Kidney tubule cell (primary cell): ENCODE measurements around the gene ZNF423.

Experiments used
- DNase-seq: peaks from one replicate; pipeline ENCODE4 v3.0.0-alpha.2; 2018; ENCODE audit warnings: low spot score

The ZNF423 gene

DNA sequence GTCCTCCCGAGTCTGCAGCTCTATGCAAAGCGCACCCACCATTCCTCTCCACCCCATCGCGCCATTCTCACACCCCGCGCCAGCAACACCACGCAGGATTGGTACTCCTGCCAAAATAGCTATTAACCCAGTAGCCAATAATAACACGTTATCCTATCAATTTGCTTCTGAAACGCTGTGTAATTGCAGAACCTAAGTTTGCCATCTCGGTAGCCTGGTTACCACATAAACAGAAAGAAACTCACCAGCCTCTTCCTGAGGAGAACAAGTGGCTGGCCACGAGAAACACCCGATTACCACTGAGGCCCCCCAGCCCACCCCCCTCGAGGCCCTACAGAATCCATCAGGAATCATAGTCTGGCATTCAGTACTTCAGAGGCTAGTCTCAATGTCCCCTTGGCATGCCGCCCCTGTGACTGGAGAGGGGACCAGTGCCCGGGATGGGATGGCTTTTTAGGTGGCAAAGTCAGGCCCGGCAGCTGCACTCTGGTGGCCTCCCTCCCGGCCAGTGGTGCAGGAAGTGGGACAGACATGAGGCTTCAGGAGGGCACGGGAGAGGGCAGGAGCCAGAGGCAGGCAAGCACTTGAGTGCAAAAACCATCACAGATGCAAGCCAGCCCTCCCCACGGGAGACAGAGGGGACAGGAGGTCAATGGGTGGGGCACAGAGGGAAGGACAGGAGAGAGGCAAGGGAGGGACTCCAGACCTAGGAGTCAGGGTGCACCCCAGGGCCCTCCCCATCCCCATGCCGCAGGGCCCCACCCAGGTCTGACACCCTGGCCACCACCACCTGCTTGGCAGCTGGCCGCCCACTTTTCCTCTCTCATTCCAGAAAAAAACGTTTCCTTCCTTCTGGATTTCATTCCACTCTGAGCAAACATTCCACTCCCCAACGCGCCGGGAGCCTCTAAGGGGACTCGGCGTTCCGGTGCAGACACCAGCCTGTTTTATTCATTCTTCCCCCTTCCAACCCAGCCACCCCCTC, 192.5 kb downstream of the ZNF423 start:
- DNase-seq: no peak

DNA sequence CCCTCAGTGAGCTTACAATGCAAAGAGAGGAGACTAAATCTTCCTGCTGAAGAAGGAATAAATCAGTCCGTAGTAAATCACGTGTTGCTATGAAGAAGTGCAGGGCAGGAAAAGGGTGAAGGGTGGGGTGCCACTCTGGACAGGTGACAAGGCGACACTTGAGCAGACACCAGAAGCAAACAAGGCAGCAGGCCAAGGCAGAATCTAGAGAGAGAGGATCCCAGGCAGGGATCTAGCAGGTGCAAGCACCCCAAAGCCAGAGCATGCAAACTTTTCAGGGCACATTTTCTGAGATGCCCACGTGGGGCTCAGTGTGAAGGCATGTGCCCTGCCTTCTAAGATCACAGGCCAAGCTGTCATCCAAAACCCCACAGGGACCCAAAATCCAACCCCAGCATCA, 193.3 kb downstream of the ZNF423 start:
- no peak for DNase-seq

DNA sequence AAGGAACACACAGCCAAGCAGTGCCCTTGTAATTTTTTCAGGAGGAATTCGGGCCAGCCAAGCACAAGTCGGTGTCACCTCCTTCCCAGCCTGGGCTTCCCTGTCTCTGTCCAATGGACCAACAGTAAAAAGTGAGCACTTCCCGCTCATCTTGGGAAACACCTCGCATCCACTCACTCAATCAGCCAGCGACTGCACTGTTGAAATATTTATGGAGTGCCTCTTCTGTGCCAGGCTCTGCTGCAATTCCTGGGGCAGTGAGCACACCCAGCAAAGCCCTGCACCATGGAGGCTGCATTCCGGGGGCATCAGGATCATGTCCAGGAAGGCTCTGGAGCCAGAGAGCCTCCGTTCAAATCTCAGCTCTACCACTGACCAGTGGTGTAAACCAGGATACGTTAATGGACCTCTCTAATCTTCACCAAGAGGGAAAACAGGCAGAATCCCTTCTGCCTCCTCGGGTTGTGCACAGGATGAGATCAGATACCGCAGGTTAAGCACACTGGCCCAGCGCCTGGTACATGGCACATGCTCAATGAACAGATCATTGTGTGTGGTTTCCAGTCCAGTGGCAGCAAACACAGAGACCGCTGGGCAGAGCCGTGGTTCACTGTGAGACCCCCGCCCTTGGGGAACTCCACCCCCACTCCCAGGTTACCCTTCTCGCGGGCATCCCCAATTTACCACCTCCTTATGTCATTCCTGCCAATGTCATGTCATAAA, 194.3 kb downstream of the ZNF423 start:
- DNase-seq: peak; percentile 37

DNA sequence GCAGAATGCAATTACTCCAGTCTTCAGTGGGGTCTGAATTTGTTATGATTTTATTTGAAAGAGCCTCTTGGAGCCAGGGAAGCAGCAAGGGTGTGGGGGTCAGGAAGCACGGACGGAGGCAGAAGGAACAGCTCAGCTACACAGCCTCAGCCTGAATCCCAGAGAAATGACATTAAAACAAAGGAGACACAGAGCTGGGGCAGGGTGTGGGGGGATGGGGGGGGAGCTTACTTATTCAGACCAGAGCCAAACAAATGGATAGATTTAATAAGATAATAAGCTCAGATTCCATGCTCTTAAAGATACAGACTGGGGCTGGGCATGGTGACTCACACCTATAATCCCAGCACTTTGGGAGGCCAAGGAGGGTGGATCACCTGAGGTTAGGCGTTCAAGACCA, 195.3 kb downstream of the ZNF423 start:
- DNase-seq: no peak

DNA sequence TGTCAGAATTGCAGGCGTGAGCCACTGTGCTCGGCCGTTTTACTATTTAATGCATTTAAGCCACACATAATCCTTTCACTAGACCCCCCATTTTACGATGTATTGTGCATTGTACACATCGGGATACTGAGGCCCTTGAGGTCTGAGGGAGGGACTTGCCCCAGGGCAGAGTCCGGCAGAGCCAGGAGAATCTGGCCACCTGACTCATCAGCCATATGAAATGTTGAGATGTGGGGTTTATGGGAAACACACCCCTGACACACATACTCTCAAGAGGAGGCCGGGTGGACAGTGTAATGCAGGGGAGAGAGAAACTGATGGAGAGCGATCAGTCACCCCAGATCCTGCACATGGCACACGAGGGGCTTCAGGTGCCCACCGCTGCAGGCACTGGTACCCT, 196.6 kb downstream of the ZNF423 start:
- no peak for DNase-seq

DNA sequence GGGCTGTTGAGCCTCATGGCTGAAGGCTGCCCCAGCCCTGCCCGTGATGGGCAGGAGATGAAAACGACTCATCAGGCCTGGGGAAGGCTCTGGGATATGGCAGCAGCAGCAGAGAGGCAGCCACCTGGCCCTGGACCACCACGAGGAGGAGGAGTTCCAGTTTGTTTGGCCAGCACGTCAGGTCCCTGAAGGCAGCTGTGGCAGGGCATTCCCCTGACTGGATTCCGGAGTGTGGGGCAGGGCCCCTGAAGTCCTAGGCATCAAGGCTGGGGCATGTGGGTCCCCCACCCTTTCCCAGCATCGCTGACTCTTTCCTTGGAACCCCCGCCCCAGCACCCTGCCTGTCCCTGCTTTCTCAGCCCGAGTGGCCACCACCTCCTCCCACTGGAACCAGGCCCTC, 197.4 kb downstream of the ZNF423 start:
- DNase-seq: no peak

DNA sequence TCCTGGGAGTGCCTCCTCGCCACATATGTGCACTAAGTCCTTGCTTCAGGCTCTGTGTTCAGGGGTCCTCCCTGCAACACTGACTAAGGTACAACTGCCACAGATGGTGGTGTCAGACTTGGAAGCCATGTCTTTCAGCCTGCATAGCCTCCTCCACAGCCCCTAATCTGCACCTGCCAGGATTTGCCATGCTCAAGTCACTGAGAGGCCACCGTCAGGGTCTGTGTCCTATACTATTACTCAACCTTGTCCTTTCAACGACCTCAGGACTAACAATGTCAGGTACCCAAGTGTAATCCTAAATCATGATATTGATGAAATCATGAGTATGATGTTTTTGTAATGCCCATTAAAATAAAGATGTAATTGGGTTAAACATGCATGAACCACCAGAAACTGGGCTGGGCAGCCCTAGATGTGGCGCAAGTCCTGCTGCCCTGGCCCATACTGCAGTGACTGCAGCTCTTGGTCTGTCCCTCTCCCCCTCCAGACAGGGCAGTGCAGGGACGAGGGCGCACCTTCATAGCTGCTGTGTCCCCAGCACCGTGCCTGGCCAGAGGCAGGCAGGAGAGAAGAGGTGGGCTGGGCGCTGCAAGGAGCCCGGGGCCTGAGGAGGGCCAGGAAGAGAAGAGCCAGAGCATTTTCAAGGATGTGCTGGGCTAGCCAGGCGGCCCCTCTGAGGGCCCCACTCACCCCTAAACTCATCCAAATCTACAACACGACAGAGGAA, 198.0 kb downstream of the ZNF423 start:
- DNase-seq: no peak

DNA sequence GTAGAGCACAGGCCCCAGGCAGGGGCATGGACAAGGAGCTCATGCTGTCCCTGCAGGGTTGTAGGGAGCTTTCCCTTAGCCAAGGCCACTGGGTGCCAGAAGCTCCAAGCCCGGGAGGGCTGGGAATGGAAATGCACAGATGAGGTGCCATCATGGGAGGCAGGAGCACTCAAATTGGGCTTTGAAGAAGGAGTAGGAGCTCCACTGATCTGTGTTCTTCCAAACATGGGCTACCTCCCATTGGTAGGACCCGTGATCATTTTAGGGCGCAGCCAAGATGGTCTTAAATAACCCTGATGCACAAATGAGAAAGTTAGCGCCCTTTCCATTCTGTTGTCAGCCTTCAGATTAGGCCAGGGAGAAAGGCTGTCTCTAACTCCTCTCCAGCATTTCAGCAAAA, 201.5 kb downstream of the ZNF423 start:
- DNase-seq: no peak

DNA sequence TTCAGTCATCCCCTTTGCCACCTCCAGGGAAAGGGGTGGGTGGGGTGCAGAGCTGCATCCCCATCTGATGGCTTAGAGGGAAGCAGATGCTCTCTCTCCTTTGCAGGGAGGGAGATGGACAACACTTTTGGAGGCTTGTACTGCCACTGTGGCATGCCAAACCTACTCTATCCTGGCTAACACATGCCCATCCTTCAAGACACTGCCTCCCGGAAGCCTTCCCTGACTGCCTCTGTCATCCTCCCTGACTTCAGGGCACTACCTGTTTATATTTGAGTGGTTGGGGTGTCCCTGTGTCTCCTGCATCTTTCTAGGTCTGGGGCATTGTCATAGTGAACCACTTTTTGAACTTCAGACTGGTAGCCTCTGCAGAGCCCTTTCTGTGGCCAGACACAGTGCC, 202.3 kb downstream of the ZNF423 start:
- no peak for DNase-seq

DNA sequence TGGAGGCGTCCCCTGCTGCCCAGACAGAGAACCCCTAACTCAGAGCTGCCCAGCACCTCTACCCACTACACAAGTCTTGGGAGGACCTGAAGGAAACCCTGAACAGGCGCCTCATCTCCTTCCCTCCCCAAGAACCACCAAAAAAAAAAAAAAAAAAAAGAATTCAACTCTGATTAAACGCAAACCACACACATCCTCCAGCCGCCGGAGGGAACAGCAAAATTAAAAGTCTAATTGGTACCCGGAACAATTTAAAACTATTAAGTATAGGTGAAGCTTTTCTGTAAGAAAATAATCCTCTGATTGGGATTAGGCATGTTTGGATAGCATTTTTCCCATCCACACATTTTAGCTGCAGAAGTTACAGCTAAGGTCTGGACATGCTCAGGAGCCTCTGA, 202.7 kb downstream of the ZNF423 start:
- no peak for DNase-seq

DNA sequence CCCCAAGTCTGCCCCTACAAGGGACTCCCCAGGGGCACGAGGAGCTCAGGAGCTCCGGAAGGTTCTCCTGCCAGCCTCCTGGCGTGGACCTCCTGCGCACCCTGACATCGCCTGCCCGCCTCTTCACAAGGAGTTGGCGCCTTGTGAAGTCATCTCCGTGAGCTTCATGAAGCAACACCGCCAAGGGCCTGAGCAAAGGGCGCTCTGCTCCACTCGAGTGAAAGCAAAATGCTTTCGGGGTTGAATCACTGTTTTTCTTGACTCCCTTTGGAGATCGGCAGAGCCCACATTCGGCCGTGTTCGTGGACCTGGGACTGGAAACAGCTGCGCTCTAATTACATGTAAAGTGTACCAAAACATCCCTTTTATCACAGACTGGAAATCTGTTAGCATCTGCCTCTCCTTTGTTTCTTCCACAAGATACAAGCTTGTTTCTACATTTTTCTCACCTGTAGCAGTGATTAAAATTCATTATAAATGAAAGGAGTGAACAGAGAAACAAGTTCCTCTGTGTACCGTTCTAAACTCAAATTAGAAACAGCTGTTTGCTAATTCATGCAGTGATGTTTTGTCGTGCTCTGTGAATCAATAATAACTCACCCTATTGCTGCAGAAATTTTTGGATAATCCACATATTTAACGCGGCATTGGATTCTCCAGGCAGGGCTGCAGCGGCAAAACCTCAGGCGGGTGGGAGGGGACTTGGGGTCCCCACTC, 203.3 kb downstream of the ZNF423 start:
- DNase-seq: peak; percentile 38

DNA sequence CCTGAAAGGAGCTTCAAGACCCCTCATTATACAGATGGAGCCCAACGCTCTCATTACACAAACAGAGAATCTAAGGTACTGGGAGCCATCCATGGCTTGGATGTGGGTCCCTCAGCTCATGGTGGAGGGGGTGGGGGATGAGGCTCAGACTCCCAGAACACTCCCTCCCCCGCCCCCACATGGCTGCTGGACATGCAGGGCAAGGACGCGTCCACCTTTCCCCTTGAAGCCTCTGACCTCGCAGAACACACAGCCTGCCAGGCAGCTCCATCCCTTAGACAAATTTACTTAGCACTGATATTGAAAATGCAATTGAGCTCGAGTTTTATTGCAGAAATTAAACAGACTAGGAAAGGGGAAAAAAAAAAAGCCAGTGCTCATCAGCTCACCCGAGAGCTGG, 203.9 kb downstream of the ZNF423 start:
- DNase-seq: no peak

DNA sequence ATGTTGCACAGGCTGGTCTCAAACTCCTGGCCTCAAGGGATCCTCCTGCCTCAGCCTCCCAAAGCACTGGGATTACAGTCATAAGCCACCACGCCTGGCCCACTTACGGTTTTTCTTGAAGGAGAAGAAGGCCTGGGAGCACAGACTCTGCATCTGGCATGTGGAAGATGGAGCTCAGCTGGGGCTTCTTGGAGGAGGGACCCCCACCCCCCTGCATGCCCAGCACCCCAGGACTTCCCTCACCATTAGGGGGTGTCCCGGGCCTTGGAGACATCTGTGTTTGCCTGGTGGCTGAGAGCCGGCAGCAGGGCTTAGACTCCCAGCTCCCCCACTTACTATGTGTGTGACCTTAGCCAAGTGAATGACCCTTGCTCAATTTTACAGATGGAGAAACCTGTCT, 204.7 kb downstream of the ZNF423 start:
- no peak for DNase-seq

DNA sequence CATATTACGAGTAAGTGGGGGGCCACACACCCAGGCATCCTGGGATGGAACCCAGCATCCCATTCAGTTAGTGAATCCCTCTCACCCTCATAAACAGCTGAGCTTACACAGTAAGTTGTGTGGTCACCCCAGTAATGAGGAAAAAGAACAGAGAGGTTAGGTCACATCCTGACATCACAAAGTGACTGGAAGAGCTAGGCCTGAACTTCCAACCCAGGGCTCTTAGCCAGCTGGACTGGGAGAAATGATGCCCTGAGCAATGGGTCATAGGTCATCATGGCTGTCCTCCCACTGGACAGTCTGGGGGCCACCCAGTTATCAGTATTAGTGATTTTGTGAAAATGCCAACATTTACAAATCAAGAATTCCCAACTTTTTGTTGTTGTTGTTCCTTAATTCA, 205.3 kb downstream of the ZNF423 start:
- DNase-seq: no peak

DNA sequence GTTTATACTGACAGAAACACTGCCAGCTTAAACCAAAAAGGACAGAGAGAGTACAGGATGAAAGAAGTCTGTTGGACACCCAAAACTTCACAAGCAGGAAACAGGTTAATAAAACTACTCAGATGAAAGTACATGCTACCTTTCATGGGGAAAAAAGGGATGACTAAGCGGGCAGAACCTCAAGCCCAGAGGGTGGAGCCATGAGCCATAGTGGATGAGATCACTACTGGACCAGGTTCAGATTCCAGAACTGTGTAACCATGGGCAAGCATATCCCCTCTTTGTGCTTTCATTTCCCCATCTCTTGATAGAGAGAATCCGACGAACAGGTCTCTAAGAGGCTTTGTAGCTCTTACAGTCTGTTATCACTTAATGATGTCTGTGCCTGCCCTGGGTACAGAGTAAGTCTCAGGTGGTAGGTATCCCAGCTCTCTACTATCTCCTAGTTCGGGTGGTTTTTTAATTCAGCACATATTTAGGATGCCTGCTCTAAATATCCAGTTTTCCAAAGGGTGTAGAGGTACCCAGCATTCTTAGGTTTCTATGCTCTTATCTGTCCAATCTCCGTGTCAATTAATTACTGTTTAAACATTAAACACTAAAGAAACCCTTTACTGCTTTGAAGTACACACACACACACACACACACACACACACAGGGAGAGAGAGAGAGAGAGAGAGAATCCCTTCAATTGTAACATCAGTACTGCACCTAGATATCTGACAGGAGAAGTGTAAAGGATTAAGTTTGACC, 206.7 kb downstream of the ZNF423 start:
- DNase-seq: peak; percentile 93

DNA sequence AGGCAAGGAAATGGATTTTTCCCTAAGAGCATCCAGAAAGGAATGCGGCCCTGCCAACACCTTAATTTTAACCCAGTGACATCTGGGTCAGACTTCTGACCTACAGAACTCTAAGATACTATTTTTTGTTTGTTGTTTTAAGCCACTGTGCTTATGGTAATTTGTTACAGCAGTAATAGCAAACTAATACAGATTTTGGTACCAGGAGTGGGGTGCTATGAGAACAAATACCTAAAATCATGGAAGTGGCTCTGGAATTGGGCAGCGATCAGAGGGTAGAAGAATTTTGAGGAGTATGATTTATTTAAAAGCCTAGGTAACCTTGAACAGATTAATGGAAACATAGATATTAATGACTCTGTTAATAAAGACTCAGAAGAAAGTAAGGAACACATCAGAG, 208.2 kb downstream of the ZNF423 start:
- DNase-seq: no peak

DNA sequence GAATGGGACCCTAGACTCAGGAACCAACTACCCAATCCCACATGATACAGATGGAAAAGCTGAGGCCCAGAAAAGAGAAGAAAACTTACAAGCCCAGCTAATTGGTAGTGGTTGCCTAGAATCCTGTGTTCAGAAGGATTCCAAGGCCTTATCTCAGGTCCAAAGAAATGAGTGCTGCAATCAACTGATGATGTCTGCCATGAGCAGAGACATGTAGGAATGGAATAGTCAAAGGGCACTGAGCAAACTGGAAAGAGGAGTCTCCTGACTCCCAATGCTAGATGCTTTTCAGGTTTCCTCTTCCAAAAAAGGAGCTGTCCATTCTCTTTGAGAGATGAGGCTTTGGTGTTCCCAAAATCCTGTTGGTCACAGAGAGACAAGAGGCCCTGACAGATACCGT, 210.6 kb downstream of the ZNF423 start:
- no peak for DNase-seq

DNA sequence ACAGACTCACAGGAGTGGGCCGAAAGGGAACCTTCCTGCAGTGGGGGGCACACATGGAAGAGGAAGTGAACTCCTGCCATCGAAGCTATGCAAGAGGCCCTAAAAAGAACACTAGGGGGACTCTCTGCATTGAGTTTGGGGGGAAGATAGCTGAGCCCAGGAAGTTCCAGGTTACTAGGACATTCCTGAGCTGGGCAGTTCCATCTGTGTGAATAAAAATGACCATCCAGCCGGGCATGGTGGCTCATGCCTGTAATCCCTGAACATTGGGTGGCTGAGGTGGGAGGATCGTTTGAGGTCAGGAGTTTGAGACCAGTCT, 211.8 kb downstream of the ZNF423 start:
- peak; percentile 28 for DNase-seq

DNA sequence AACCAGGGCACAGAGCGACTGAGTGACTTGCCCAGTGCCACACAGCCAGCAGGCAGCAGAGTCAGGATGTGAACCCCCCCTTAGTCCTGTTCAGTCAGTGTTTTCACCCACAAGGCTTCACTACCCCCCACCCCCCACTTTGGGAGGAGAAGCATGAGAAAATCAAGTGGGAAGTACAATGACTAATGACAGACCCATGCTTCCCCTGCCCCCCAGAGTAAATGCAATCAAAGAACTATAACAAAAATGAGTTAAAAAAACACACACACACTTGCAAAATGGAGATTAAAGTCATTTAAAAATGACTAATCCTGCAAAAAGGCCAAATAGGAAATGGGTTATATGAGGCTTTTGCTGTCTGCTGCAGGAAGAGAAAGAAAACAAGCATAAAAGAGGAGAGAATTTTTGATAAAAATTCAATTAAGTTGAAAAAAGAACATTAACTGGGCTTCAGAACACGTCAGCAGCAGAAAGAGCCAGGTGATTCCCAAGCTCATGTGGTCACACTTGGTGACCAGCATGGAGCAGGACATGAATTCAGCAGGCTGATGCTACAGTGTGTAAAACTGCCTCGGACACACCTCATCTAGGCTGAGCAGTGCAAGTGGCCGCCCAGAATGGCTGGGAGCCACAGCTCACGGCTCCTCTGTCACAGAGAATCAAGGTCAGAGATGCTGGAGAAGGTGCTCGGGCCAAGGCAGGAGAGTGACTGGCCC, 212.3 kb downstream of the ZNF423 start:
- DNase-seq: peak; percentile 71

DNA sequence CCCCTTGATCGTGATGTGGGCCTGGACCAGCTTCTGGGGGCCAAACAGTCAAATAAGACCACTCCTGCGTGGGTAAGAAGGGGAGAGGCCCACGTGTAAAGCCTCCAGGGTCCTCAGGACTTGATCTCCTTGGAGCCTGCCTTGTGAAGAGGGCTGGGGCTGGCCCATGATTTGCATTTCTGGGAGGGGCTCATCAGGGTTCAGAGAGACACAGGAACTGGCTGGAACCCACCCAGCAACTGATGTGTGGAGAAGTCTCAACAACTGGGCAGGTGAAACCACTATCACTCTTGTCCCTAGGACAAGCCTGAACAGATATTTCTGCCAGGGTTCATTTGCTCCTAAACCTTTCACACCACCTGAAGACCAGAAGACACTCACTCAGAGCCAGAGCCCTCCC, 214.7 kb downstream of the ZNF423 start:
- DNase-seq: no peak

DNA sequence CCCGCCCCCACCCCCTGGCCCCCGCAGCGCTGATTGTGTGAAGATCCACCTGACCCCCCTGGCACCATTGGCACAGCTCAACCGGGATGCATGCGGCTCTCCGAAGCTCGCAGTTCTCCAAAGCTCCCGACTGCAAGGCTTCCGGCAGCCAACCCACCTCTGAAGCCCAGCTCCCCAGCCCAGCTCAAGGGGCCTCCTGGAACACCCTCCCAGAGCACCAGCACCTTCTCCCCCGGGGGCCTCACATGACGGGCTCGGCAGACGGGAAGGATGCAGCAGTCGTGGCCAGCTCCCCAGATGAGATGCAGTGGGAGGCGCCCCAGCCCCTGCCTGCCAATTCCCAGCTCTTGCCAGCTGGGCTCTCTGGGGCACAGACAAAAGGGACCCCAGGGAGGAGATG, 215.3 kb downstream of the ZNF423 start:
- DNase-seq: no peak
